Kidney capillary endothelial cell (primary cell): Measurements from ENCODE around the gene USP37.

Source experiments
- DNase-seq: peaks from one replicate; pipeline ENCODE4 v3.0.0-alpha.2; 2018; ENCODE audit warnings: low spot score

Gene USP37

DNA sequence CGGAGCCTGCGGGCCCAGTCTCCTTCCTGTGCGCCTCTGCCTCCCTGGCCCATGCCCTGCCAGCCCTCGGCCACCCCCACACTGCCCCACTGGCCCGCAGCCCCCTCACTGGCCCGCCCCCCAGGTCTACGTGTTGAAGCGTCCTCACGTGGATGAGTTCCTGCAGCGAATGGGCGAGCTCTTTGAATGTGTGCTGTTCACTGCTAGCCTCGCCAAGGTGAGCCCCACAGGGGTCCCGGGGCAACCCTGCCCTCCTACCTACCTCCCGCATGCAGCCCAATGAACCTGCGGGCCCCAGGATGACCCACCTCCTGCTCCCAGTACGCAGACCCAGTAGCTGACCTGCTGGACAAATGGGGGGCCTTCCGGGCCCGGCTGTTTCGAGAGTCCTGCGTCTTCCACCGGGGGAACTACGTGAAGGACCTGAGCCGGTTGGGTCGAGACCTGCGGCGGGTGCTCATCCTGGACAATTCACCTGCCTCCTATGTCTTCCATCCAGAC, 165.2 kb downstream of the USP37 start:
- DNase-seq = no peak

DNA sequence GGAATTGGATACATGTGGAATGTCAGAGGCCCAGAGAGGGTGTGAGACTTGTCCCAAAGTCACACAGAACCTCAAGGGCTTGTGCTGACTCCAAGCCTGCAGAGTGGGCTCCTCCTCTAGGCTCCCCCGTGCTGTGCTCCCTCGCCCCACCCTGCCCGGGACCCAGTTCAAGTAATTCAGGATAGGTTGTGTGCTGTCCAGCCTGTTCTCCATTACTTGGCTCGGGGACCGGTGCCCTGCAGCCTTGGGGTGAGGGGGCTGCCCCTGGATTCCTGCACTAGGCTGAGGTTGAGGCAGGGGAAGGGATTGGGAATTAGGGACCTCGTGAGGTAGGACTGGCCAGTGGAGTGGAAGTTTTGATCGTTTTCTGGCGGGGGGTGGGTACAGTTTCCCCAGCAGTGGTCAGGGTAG, 165.7 kb downstream of the USP37 start:
- DNase-seq = no peak

DNA sequence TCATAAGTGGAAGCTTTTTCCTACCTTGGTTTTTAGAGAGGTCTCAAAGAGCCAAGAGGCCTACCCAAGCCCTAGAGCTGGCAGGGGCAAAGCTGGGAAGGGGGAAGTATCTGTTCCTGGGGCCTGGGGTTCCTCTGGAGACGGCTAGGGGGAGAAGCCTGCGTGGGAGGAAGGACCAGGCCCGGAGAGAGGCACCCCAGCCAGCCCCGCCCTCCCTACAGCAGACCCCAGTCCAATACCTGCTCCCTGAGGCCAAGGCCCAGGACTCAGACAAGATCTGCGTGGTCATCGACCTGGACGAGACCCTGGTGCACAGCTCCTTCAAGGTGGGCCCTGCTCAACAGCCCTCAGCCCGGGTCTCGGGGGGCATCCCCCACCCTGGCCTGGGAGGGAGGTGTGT, 166.3 kb downstream of the USP37 start:
- DNase-seq = no peak

DNA sequence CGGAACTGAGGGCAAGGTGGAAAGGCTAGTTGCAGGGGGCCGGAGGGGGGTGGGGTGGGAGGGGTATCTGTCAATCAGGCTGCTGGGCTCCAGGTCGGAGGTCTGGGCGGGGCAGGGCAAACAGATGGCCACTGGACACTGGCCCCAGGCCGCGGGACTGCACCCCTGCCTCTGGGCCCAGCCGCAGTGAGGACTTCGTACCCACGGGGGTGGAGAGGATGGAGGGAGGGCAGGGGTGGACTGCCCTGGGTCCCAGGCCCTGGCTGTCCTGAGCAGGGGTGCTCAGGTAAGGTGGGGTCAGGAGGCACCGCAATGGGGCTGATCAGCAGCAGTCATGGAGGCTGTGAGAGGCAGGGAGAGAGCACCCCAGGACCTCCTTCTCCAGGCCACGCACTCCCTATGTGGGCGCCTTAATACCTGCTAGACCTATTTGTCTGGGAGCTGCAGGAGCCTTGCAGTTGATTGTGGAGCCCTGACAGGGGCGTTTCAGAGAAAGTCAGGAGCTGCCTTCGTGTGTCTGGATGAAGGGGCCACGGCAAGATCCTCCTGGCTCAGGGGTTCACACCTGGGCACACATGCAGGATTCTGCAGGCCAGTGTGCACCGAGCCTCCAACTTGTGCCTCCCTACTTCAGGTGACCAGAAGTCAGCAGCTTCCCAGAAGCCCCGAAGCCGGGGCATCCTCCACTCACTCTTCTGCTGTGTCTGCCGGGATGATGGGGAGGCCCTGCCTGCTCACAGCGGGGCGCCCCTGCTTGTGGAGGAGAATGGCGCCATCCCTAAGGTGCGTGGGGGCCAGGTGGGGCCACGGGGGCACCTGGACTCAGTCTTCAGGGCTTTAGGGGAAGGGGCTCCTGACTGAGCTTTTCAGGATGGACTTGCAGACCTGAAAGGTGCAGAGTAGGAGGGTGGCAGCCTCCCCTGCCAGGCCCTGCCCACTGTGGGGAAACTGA, 166.9 kb downstream of the USP37 start:
- DNase-seq = no peak
